Measurements from ENCODE around the gene EYS. TPM values are rescaled to one million over a fixed set of nuclear protein-coding genes. Genes with fewer than 3 reads are reported as not detected.
"Not testable (repeated sequence)": the region's sequence is repeated elsewhere in the genome, so short reads cannot be mapped to it uniquely, and the experiment has no call there.

The EYS gene
- total and polyA plus RNA-seq, 2 experiments from 2014 or later: 0.04 TPM; not detected in 1

GRCh38 chr6:65631711-65632110 lies 75.3 kb downstream of the EYS start:
- H3K27ac ChIP-seq: no peak overlapping the region
- no peaks in the 10 kb centered on the region for H3K36me3 ChIP-seq (ENCODE audit: low read depth)
- no peak overlapping the region for H3K9ac ChIP-seq
- no peak overlapping the region for H2AFZ ChIP-seq
- no peaks in the 10 kb centered on the region for H3K9me3 ChIP-seq (ENCODE audit: low read depth)
- in situ Hi-C loops (cut with MboI): no loop called here
- H3K4me1 ChIP-seq (ENCODE audit: insufficient read depth): no peaks in the 10 kb centered on the region
- H4K20me1 ChIP-seq (ENCODE audit: insufficient read depth): no peaks in the 10 kb centered on the region
- H3K9me2 ChIP-seq (ENCODE audit: insufficient read depth): no peaks in the 10 kb centered on the region
- no peak overlapping the region for H3K4me2 ChIP-seq (ENCODE audit: unreplicated experiment)
- TF ChIP-seq EZH2 (IDR thresholded peaks at IDR 0.05; ENCODE audit: insufficient read depth, poor library complexity, severe bottlenecking): no peak
- no peak for TF ChIP-seq EZH2phosphoT487 (IDR thresholded peaks at IDR 0.05; ENCODE audit: insufficient read depth, low read depth)
- H3F3A ChIP-seq (ENCODE audit: insufficient read depth): no peaks in the 10 kb centered on the region
- H3K79me2 ChIP-seq (ENCODE audit: insufficient read depth): no peaks in the 10 kb centered on the region
- H3K27me3 ChIP-seq (replicated peaks; ENCODE audit: insufficient read depth): no peaks in the 10 kb centered on the region
- no peak for DNase-seq
- 5 to 6% methylated on average over 2 of the region's 2 CpGs for WGBS, 2 experiments (ENCODE audit: low coverage in 1 of 2, low lambda C conversion rate in 2 of 2, missing lambda C conversion rate in 2 of 2)
- no peak overlapping the region for H3K4me3 ChIP-seq

GRCh38 chr6:65627434-65627999 lies 79.5 kb downstream of the EYS start:
- H3K79me2 ChIP-seq (ENCODE audit: insufficient read depth); H3K9ac ChIP-seq; H4K20me1 ChIP-seq (ENCODE audit: insufficient read depth); H3K27ac ChIP-seq; H3K9me3 ChIP-seq (ENCODE audit: low read depth); H3K9me2 ChIP-seq (ENCODE audit: insufficient read depth); H2AFZ ChIP-seq; DNase-seq; H3F3A ChIP-seq (ENCODE audit: insufficient read depth); H3K4me1 ChIP-seq (ENCODE audit: insufficient read depth); H3K4me2 ChIP-seq (ENCODE audit: unreplicated experiment); H3K27me3 ChIP-seq (replicated peaks; ENCODE audit: insufficient read depth); H3K4me3 ChIP-seq; H3K36me3 ChIP-seq (ENCODE audit: low read depth); in situ Hi-C loops (cut with MboI): not testable (repeated sequence)
- 56 to 62% methylated on average over 28 to 35 of the region's 35 CpGs for WGBS, 2 experiments (ENCODE audit: low coverage in 1 of 2, low lambda C conversion rate in 2 of 2, missing lambda C conversion rate in 2 of 2)

GRCh38 chr6:65627015-65627414 lies 80.0 kb downstream of the EYS start:
- Histone ChIP-seq H3K4me2 (ENCODE audit: unreplicated experiment) (no peak overlapping the region), H4K20me1 (ENCODE audit: insufficient read depth) (no peaks in the 10 kb centered on the region), H3K79me2 (ENCODE audit: insufficient read depth) (no peaks in the 10 kb centered on the region), H3K27ac (no peak overlapping the region), H3K4me3 (no peak overlapping the region), H3K27me3 (replicated peaks; ENCODE audit: insufficient read depth) (no peaks in the 10 kb centered on the region), H2AFZ (no peak overlapping the region), H3K4me1 (ENCODE audit: insufficient read depth) (no peaks in the 10 kb centered on the region), H3K36me3 (ENCODE audit: low read depth) (no peaks in the 10 kb centered on the region), H3K9me3 (ENCODE audit: low read depth) (no peaks in the 10 kb centered on the region), H3K9me2 (ENCODE audit: insufficient read depth) (no peaks in the 10 kb centered on the region), H3F3A (ENCODE audit: insufficient read depth) (no peaks in the 10 kb centered on the region), H3K9ac (no peak overlapping the region)
- 65 to 71% methylated on average over 5 of the region's 5 CpGs for WGBS, 2 experiments (ENCODE audit: low coverage in 1 of 2, low lambda C conversion rate in 2 of 2, missing lambda C conversion rate in 2 of 2)
- no peak for DNase-seq
- no peak for TF ChIP-seq EZH2 (IDR thresholded peaks at IDR 0.05; ENCODE audit: insufficient read depth, poor library complexity, severe bottlenecking)
- in situ Hi-C loops (cut with MboI): no loop called here

GRCh38 chr6:65623566-65623965 lies 83.5 kb downstream of the EYS start:
- Histone ChIP-seq H3K27me3 (replicated peaks; ENCODE audit: insufficient read depth) (no peaks in the 10 kb centered on the region), H3K9me2 (ENCODE audit: insufficient read depth) (no peaks in the 10 kb centered on the region), H3K9me3 (ENCODE audit: low read depth) (no peaks in the 10 kb centered on the region), H3K4me2 (ENCODE audit: unreplicated experiment) (no peak overlapping the region), H3K4me3 (no peak overlapping the region), H3K4me1 (ENCODE audit: insufficient read depth) (no peaks in the 10 kb centered on the region), H3K79me2 (ENCODE audit: insufficient read depth) (no peaks in the 10 kb centered on the region), H3F3A (ENCODE audit: insufficient read depth) (no peaks in the 10 kb centered on the region), H3K9ac (no peak overlapping the region), H2AFZ (no peak overlapping the region), H3K27ac (no peak overlapping the region), H4K20me1 (ENCODE audit: insufficient read depth) (no peaks in the 10 kb centered on the region), H3K36me3 (ENCODE audit: low read depth) (no peaks in the 10 kb centered on the region)
- TF ChIP-seq EZH2phosphoT487 (IDR thresholded peaks at IDR 0.05; ENCODE audit: insufficient read depth, low read depth) (no peak), EZH2 (IDR thresholded peaks at IDR 0.05; ENCODE audit: insufficient read depth, poor library complexity, severe bottlenecking) (no peak)
- in situ Hi-C loops (cut with MboI): no loop called here
- no peak for DNase-seq
- WGBS, 2 experiments (ENCODE audit: low coverage in 1 of 2, low lambda C conversion rate in 2 of 2, missing lambda C conversion rate in 2 of 2): 32 to 35% methylated on average over 2 of the region's 2 CpGs

- no peak for DNase-seq
- H3K9me2 ChIP-seq (ENCODE audit: insufficient read depth): no peaks in the 10 kb centered on the region
- no peaks in the 10 kb centered on the region for H3F3A ChIP-seq (ENCODE audit: insufficient read depth)
- H3K27ac ChIP-seq: no peak overlapping the region
- no peaks in the 10 kb centered on the region for H3K79me2 ChIP-seq (ENCODE audit: insufficient read depth)
- H3K27me3 ChIP-seq (replicated peaks; ENCODE audit: insufficient read depth): no peaks in the 10 kb centered on the region
- WGBS, 2 experiments (ENCODE audit: low coverage in 1 of 2, low lambda C conversion rate in 2 of 2, missing lambda C conversion rate in 2 of 2): 17 to 19% methylated on average over 2 of the region's 2 CpGs
- in situ Hi-C loops (cut with MboI): no loop called here
- H4K20me1 ChIP-seq (ENCODE audit: insufficient read depth): no peaks in the 10 kb centered on the region
- H3K36me3 ChIP-seq (ENCODE audit: low read depth): no peaks in the 10 kb centered on the region
- TF ChIP-seq EZH2 (IDR thresholded peaks at IDR 0.05; ENCODE audit: insufficient read depth, poor library complexity, severe bottlenecking): no peak
- TF ChIP-seq EZH2phosphoT487 (IDR thresholded peaks at IDR 0.05; ENCODE audit: insufficient read depth, low read depth): no peak
- no peaks in the 10 kb centered on the region for H3K9me3 ChIP-seq (ENCODE audit: low read depth)
- H3K4me2 ChIP-seq (ENCODE audit: unreplicated experiment): no peak overlapping the region
- H3K9ac ChIP-seq: no peak overlapping the region
- H2AFZ ChIP-seq: no peak overlapping the region
- no peak overlapping the region for H3K4me3 ChIP-seq
- no peaks in the 10 kb centered on the region for H3K4me1 ChIP-seq (ENCODE audit: insufficient read depth)
These were observed 96.3 kb downstream of the EYS start for GRCh38 chr6:65610746-65611145.

All from GM23248 (cell line).